ENCODE measurements around the gene CD86. TPM values are rescaled to one million over a fixed set of nuclear protein-coding genes. Genes with fewer than 3 reads are reported as not detected.

The CD86 gene
- total and polyA plus RNA-seq, 9 of the 15 experiments (the other 6 are each of a cell fraction or from before 2014, with no cell fraction given), result 0.16 TPM; not detected in 8

- Histone ChIP-seq H3K4me2 (ENCODE audit: insufficient read depth, low read length) (no peak overlapping the region), H2AFZ (ENCODE audit: low read depth, low read length) (no peak overlapping the region), H3K27me3 (ENCODE audit: control insufficient read depth in 2 of 2, insufficient read depth in 2 of 2, low read length in 2 of 2) (no peaks in the 10 kb centered on the region), H3K79me2 (ENCODE audit: control insufficient read depth, insufficient read depth, low read length) (no peaks in the 10 kb centered on the region), H3K9me1 (ENCODE audit: control insufficient read depth, insufficient read depth, low read length) (no peaks in the 10 kb centered on the region), H3K4me3 (no peak overlapping the region), H3K9me3 (replicated peaks; ENCODE audit: control insufficient read depth, insufficient read depth, low read depth, low read length) (no peaks in the 10 kb centered on the region), H3K36me3 (ENCODE audit: control insufficient read depth, insufficient read depth, low read length) (no peaks in the 10 kb centered on the region), H3K9ac (ENCODE audit: insufficient read depth in 1 of 2, low read depth in 2 of 2, low read length in 2 of 2) (no peak overlapping the region), H4K20me1 (replicated peaks; ENCODE audit: control insufficient read depth, insufficient read depth, low read length) (no peaks in the 10 kb centered on the region), H3K4me1 (replicated peaks in 1 of 2; ENCODE audit: control insufficient read depth in 2 of 2, insufficient read depth in 2 of 2, low read length in 2 of 2) (no peaks in the 10 kb centered on the region; a peak in 1 of 5 replicates), H3K27ac (ENCODE audit: extremely low read depth, low read depth, low read length) (no peak overlapping the region)
- ATAC-seq, result no peak
- intact Hi-C loops (cut with micrococcal nuclease), result no loop called here
- no peak for FAIRE-seq
- no TSS peak for BruUV-seq (replicated peaks)
- ChIA-PET CTCF (ENCODE audit: low intra/inter-chr PET ratio) (no interaction called here), POLR2A (no interaction called here)
- 3% methylated on average over 6 of the region's 6 CpGs for WGBS (ENCODE audit: insufficient coverage, low coverage, missing lambda C conversion rate)
- in situ Hi-C loops (cut with MboI), result no loop called here
- no peak for DNase-seq (ENCODE audit: extremely low read depth in 1 of 4, low spot score in 3 of 4)
- no peak for TF ChIP-seq BRF2 (IDR thresholded peaks at IDR 0.05; ENCODE audit: borderline replicate concordance, insufficient read depth, insufficient read length)
- TF ChIP-seq NFIX (CRISPR knock-in tag; IDR thresholded peaks at IDR 0.05; ENCODE audit: low read depth), result peak; percentile 74
- TF ChIP-seq NFIC (IDR thresholded peaks at IDR 0.05), result peak; percentile 87
- TF ChIP-seq ZNF589 (CRISPR knock-in tag; IDR thresholded peaks at IDR 0.05; ENCODE audit: low read depth), result 0 out of 2 replicates have a peak, but pooled peaks have one; percentile 28
These were observed 11.4 kb downstream of the CD86 start for GRCh38 chr3:122066331-122067213.
